ENCODE results near the gene ABLIM3.

ABLIM3 gene

DNA sequence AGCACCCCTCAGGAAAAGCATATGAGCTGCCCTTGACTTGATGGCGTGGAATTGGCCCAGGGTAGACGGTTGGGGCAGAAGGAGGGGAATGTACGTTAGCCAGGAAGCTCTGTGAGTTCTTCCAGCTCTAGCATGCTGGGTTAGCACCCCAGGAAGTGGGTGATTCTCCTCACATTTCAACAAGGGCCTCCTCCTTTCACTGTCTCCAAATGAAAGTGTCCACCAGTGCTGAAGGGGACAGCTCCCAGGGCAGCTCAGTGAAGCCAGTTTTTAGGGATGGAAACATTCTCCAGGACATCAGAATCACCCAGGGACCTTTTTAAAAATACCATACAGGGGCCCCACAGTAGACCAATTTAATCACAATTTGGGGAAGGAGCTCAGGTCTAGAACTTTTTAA lies 113.2 kb downstream of the ABLIM3 start:
- no peak overlapping the region for H3K4me3 ChIP-seq (ENCODE audit: low read depth, low read length)
- DNase-seq (ENCODE audit: low read depth, low spot score): no peak
- ChIA-PET CTCF (interaction anchor here (0.9 to 2.1 kb wide), 10 partner anchors 9 to 140 kb away, joined by 3 to 8 read pairs (median 4); no protein-coding TSS in a partner anchor), POLR2A (no interaction called here)
- no peak for TF ChIP-seq CTCF (IDR thresholded peaks at IDR 0.05; ENCODE audit: insufficient read depth, low read length, missing control alignments)

- CTCF ChIA-PET: interaction anchor here (1.0 to 3.0 kb wide), 3 partner anchors 13 to 522 kb away, joined by 3 to 19 read pairs (median 4); partner anchors contain the start of gene ABLIM3
Observed at GRCh38 chr5:149256451-149256850, 115.2 kb downstream of the ABLIM3 start.

GRCh38 chr5:149257131-149257530 lies 115.8 kb downstream of the ABLIM3 start:
- DNase-seq (ENCODE audit: low read depth, low spot score): no peak
- CTCF ChIA-PET: interaction anchor here (0.6 to 3.0 kb wide), 6 partner anchors 9 to 523 kb away, joined by 3 to 19 read pairs (median 4); partner anchors contain the start of gene ABLIM3
- no peak for TF ChIP-seq CTCF (IDR thresholded peaks at IDR 0.05; ENCODE audit: insufficient read depth, low read length, missing control alignments)
- H3K4me3 ChIP-seq (ENCODE audit: low read depth, low read length): no peak overlapping the region
- POLR2A ChIA-PET: interaction anchor here (0.7 kb wide), 1 partner anchor 829 kb away, joined by 3 read pairs; no protein-coding TSS in a partner anchor

More at GRCh38 chr5:149256451-149256850, 115.2 kb downstream of the ABLIM3 start:
- peak; percentile 26 for DNase-seq (ENCODE audit: low read depth, low spot score)
- no peak for TF ChIP-seq CTCF (IDR thresholded peaks at IDR 0.05; ENCODE audit: insufficient read depth, low read length, missing control alignments)
- POLR2A ChIA-PET: no interaction called here
- H3K4me3 ChIP-seq (ENCODE audit: low read depth, low read length): no peak overlapping the region

- no peak for TF ChIP-seq CTCF (IDR thresholded peaks at IDR 0.05; ENCODE audit: insufficient read depth, low read length, missing control alignments)
- no peak overlapping the region for H3K4me3 ChIP-seq (ENCODE audit: low read depth, low read length)
- peak; percentile 45 for DNase-seq (ENCODE audit: low read depth, low spot score)
- CTCF ChIA-PET: interaction anchor here (1.3 to 3.0 kb wide), 5 partner anchors 8 to 524 kb away, joined by 3 to 19 read pairs (median 5); no protein-coding TSS in a partner anchor
- POLR2A ChIA-PET: no interaction called here
Observed at GRCh38 chr5:149257889-149258705, 116.8 kb downstream of the ABLIM3 start.

- no peak for DNase-seq (ENCODE audit: low read depth, low spot score)
- no peak overlapping the region for H3K4me3 ChIP-seq (ENCODE audit: low read depth, low read length)
- CTCF ChIA-PET: interaction anchor here (1.0 to 1.9 kb wide), 3 partner anchors 9 to 120 kb away, joined by 3 to 10 read pairs (median 8); partner anchors contain the start of gene ABLIM3
- POLR2A ChIA-PET: no interaction called here
- TF ChIP-seq CTCF (IDR thresholded peaks at IDR 0.05; ENCODE audit: insufficient read depth, low read length, missing control alignments): no peak
Observed at GRCh38 chr5:149260761-149261160, 119.5 kb downstream of the ABLIM3 start.

- CTCF ChIA-PET: interaction anchor here (1.0 to 1.9 kb wide), 3 partner anchors 9 to 120 kb away, joined by 3 to 10 read pairs (median 8); partner anchors contain the start of gene ABLIM3
- DNase-seq (ENCODE audit: low read depth, low spot score): no peak
- no peak for TF ChIP-seq CTCF (IDR thresholded peaks at IDR 0.05; ENCODE audit: insufficient read depth, low read length, missing control alignments)
- no peak overlapping the region for H3K4me3 ChIP-seq (ENCODE audit: low read depth, low read length)
- POLR2A ChIA-PET: no interaction called here
Observed at GRCh38 chr5:149261246-149261645, 120.0 kb downstream of the ABLIM3 start.

Measured in AG04449 (cell line).